ENCODE results near the gene TSC2. TPM values are rescaled to one million over a fixed set of nuclear protein-coding genes. Genes with fewer than 3 reads are reported as not detected.

The TSC2 gene
- total and polyA plus RNA-seq, 2 of the 13 experiments (the other 11 are each of a cell fraction or from before 2014, with no cell fraction given): 19.6 to 40.4 TPM

DNA sequence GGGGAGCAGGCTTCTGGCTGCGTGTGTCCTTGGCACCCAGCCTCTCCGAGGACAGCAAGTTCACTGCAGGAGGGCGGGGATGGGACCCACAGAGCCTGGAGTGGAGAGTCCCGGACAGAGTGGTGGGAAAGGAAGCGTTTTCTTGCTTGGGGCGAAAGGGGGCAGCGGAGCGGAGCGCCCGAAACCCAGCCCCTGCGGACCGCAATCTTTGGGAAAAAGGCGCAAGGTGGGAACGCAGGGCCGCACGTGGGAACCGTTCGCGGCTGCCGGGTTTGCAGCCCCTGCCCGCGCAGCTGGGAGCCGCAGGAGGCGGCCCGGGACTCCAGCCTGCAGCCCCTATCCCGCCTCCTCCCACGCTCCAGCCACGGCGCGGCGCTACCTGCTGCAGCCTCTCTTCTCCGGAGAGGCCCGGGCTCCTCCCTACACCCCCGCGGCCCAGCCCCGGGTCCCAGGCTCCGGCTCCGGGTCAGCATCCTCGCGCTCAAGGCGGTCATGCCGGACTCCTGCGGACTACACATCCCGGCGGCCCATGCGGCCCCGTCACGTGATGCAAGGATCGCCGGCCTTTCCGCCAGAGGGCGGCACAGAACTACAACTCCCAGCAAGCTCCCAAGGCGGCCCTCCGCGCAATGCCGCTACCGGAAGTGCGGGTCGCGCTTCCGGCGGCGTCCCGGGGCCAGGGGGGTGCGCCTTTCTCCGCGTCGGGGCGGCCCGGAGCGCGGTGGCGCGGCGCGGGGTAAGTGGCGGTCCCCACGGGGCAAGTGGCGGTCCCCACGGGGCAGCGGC is at the start of gene TSC2, which contains the start of gene NTHL1 (continued):
- TF ChIP-seq NR2F6 (IDR thresholded peaks at IDR 0.05) (no peak), NR2F6 (CRISPR knock-in tag; IDR thresholded peaks at IDR 0.05) (peak; percentile 58), ZNF570 (CRISPR knock-in tag; IDR thresholded peaks at IDR 0.05; ENCODE audit: borderline replicate concordance) (no peak), HOXA5 (CRISPR knock-in tag; IDR thresholded peaks at IDR 0.05) (no peak; the same call in 1 of the 2 replicates), MIXL1 (CRISPR knock-in tag; IDR thresholded peaks at IDR 0.05) (peak; percentile 19; the same call in 1 of the 2 replicates), ZNF580 (CRISPR knock-in tag; IDR thresholded peaks at IDR 0.05; ENCODE audit: borderline replicate concordance, low read depth) (no peak), ZNF619 (CRISPR knock-in tag; IDR thresholded peaks at IDR 0.05) (no peak; the same call in none of the 2 replicates), PITX1 (CRISPR knock-in tag; IDR thresholded peaks at IDR 0.05) (peak; percentile 61), MBNL3 (CRISPR knock-in tag; conservative IDR thresholded peaks at IDR 0.05) (no peak), MBD4 (IDR thresholded peaks at IDR 0.05; ENCODE audit: borderline replicate concordance, low read length) (no peak), ZMYM4 (CRISPR knock-in tag; IDR thresholded peaks at IDR 0.05) (no peak), ZNF737 (CRISPR knock-in tag; IDR thresholded peaks at IDR 0.05; ENCODE audit: borderline replicate concordance) (no peak), SAFB2 (CRISPR knock-in tag; IDR thresholded peaks at IDR 0.05; ENCODE audit: borderline replicate concordance, low read depth) (no peak), SATB2 (CRISPR knock-in tag; IDR thresholded peaks at IDR 0.05) (no peak; the same call in 1 of the 2 replicates), ZNF256 (CRISPR knock-in tag; conservative IDR thresholded peaks at IDR 0.05) (no peak), IRF9 (CRISPR knock-in tag; IDR thresholded peaks at IDR 0.05; ENCODE audit: borderline replicate concordance) (no peak), MATR3 (CRISPR knock-in tag; IDR thresholded peaks at IDR 0.05) (no peak), ZNF850 (CRISPR knock-in tag; conservative IDR thresholded peaks at IDR 0.05) (no peak), TFE3 (CRISPR knock-in tag; IDR thresholded peaks at IDR 0.05) (peak; percentile 84), ZNF549 (CRISPR knock-in tag; IDR thresholded peaks at IDR 0.05) (no peak)
- TF ChIP-seq, protein P1, sequence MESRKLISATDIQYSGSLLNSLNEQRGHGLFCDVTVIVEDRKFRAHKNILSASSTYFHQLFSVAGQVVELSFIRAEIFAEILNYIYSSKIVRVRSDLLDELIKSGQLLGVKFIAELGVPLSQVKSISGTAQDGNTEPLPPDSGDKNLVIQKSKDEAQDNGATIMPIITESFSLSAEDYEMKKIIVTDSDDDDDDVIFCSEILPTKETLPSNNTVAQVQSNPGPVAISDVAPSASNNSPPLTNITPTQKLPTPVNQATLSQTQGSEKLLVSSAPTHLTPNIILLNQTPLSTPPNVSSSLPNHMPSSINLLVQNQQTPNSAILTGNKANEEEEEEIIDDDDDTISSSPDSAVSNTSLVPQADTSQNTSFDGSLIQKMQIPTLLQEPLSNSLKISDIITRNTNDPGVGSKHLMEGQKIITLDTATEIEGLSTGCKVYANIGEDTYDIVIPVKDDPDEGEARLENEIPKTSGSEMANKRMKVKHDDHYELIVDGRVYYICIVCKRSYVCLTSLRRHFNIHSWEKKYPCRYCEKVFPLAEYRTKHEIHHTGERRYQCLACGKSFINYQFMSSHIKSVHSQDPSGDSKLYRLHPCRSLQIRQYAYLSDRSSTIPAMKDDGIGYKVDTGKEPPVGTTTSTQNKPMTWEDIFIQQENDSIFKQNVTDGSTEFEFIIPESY (CRISPR knock-in tag; IDR thresholded peaks at IDR 0.05): 0 out of 2 replicates have a peak, but pooled peaks have one; percentile 4
- TF ChIP-seq, protein P2, sequence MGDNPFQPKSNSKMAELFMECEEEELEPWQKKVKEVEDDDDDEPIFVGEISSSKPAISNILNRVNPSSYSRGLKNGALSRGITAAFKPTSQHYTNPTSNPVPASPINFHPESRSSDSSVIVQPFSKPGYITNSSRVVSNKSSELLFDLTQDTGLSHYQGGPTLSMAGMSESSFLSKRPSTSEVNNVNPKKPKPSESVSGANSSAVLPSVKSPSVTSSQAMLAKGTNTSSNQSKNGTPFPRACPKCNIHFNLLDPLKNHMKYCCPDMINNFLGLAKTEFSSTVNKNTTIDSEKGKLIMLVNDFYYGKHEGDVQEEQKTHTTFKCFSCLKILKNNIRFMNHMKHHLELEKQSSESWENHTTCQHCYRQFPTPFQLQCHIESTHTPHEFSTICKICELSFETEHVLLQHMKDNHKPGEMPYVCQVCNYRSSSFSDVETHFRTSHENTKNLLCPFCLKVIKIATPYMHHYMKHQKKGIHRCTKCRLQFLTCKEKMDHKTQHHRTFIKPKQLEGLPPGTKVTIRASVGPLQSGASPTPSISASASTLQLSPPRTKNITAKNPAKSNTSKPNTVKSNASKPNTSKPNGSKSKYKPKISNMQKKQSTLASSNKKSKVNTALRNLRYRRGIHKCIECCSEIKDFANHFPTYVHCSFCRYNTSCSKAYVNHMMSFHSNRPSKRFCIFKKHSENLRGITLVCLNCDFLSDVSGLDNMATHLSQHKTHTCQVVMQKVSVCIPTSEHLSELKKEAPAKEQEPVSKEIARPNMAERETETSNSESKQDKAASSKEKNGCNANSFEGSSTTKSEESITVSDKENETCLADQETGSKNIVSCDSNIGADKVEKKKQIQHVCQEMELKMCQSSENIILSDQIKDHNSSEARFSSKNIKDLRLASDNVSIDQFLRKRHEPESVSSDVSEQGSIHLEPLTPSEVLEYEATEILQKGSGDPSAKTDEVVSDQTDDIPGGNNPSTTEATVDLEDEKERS (CRISPR knock-in tag; IDR thresholded peaks at IDR 0.05): no peak; the same call in 1 of the 2 replicates
- TF ChIP-seq, protein P3, sequence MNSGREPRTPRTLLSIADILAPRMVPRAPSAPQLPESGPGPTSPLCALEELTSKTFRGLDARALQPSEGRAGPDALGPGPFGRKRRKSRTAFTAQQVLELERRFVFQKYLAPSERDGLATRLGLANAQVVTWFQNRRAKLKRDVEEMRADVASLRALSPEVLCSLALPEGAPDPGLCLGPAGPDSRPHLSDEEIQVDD (CRISPR knock-in tag; IDR thresholded peaks at IDR 0.05; ENCODE audit: borderline replicate concordance): no peak
